ENCODE data around the gene ASTN2. TPM values are rescaled to one million over a fixed set of nuclear protein-coding genes. Genes with fewer than 3 reads are reported as not detected.

Gene ASTN2
- total RNA-seq, 1 donor from 2014 or later: 10.0 TPM

- Mint-ChIP-seq H3K27me3 (ENCODE audit: unreplicated experiment) (no peaks in the 10 kb centered on the region), H3K4me1 (ENCODE audit: unreplicated experiment) (no peaks in the 10 kb centered on the region), H3K4me3 (ENCODE audit: unreplicated experiment) (no peak overlapping the region), H3K36me3 (ENCODE audit: low read depth, unreplicated experiment) (no peaks in the 10 kb centered on the region), H3K9me3 (ENCODE audit: unreplicated experiment) (no peaks in the 10 kb centered on the region), H3K27ac (ENCODE audit: unreplicated experiment) (no peak overlapping the region)
- TF ChIP-seq, protein P1, sequence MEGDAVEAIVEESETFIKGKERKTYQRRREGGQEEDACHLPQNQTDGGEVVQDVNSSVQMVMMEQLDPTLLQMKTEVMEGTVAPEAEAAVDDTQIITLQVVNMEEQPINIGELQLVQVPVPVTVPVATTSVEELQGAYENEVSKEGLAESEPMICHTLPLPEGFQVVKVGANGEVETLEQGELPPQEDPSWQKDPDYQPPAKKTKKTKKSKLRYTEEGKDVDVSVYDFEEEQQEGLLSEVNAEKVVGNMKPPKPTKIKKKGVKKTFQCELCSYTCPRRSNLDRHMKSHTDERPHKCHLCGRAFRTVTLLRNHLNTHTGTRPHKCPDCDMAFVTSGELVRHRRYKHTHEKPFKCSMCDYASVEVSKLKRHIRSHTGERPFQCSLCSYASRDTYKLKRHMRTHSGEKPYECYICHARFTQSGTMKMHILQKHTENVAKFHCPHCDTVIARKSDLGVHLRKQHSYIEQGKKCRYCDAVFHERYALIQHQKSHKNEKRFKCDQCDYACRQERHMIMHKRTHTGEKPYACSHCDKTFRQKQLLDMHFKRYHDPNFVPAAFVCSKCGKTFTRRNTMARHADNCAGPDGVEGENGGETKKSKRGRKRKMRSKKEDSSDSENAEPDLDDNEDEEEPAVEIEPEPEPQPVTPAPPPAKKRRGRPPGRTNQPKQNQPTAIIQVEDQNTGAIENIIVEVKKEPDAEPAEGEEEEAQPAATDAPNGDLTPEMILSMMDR (IDR thresholded peaks at IDR 0.05; ENCODE audit: unreplicated experiment): no peak
- no peak for DNase-seq (ENCODE audit: low spot score)
Observed at GRCh38 chr9:117459913-117460312, 45.1 kb upstream of the ASTN2 start.

GRCh38 chr9:117458066-117458465 is 43.2 kb upstream of the ASTN2 start:
- Mint-ChIP-seq H3K9me3 (ENCODE audit: unreplicated experiment) (no peaks in the 10 kb centered on the region), H3K27ac (ENCODE audit: unreplicated experiment) (no peak overlapping the region), H3K36me3 (ENCODE audit: low read depth, unreplicated experiment) (no peaks in the 10 kb centered on the region), H3K27me3 (ENCODE audit: unreplicated experiment) (no peaks in the 10 kb centered on the region), H3K4me3 (ENCODE audit: unreplicated experiment) (no peak overlapping the region), H3K4me1 (ENCODE audit: unreplicated experiment) (no peaks in the 10 kb centered on the region)
- DNase-seq (ENCODE audit: low spot score): no peak
- TF ChIP-seq, protein P1 (IDR thresholded peaks at IDR 0.05; ENCODE audit: unreplicated experiment): no peak

GRCh38 chr9:117454711-117455110 is 39.9 kb upstream of the ASTN2 start:
- Mint-ChIP-seq H3K9me3 (ENCODE audit: unreplicated experiment) (no peaks in the 10 kb centered on the region), H3K27me3 (ENCODE audit: unreplicated experiment) (no peaks in the 10 kb centered on the region), H3K36me3 (ENCODE audit: low read depth, unreplicated experiment) (no peaks in the 10 kb centered on the region), H3K27ac (ENCODE audit: unreplicated experiment) (no peak overlapping the region), H3K4me3 (ENCODE audit: unreplicated experiment) (no peak overlapping the region), H3K4me1 (ENCODE audit: unreplicated experiment) (no peaks in the 10 kb centered on the region)
- TF ChIP-seq, protein P1 (IDR thresholded peaks at IDR 0.05; ENCODE audit: unreplicated experiment): no peak
- DNase-seq (ENCODE audit: low spot score): no peak

- Mint-ChIP-seq H3K27me3 (ENCODE audit: unreplicated experiment) (no peaks in the 10 kb centered on the region), H3K36me3 (ENCODE audit: low read depth, unreplicated experiment) (no peaks in the 10 kb centered on the region), H3K4me1 (ENCODE audit: unreplicated experiment) (no peaks in the 10 kb centered on the region), H3K4me3 (ENCODE audit: unreplicated experiment) (no peak overlapping the region), H3K9me3 (ENCODE audit: unreplicated experiment) (no peaks in the 10 kb centered on the region), H3K27ac (ENCODE audit: unreplicated experiment) (no peak overlapping the region)
- DNase-seq (ENCODE audit: low spot score): no peak
- TF ChIP-seq, protein P1 (IDR thresholded peaks at IDR 0.05; ENCODE audit: unreplicated experiment): no peak
Observed at GRCh38 chr9:117453737-117454136, 38.9 kb upstream of the ASTN2 start.

DNA sequence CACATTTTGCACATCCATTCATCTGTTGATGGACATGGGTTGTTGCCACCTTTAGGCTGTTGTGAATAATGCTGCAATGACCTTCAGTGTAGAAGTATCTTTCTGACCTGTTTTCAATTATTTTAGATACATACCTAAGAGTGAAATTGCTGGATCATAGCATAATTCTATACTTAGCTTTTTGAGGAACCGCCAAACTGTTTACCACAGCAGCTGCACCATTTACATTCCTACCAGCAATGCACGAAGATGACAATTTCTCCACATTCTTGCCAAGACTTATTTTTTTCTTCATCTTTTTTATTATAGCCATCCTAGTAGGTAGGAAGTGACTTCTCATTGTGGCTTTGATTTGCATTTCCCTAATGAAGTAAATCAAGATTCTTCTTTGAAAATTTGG is 36.5 kb upstream of the ASTN2 start:
- no peak overlapping the region for H3K4me3 Mint-ChIP-seq (ENCODE audit: unreplicated experiment)
- no peaks in the 10 kb centered on the region for H3K9me3 Mint-ChIP-seq (ENCODE audit: unreplicated experiment)
- TF ChIP-seq, protein P1 (IDR thresholded peaks at IDR 0.05; ENCODE audit: unreplicated experiment): no peak
- H3K36me3 Mint-ChIP-seq (ENCODE audit: low read depth, unreplicated experiment): no peaks in the 10 kb centered on the region
- H3K4me1 Mint-ChIP-seq (ENCODE audit: unreplicated experiment): peaks cover 2% of the 10 kb centered on the region
- no peak overlapping the region for H3K27ac Mint-ChIP-seq (ENCODE audit: unreplicated experiment)
- DNase-seq (ENCODE audit: low spot score): no peak
- H3K27me3 Mint-ChIP-seq (ENCODE audit: unreplicated experiment): no peaks in the 10 kb centered on the region
